ENCODE results near the gene FRAS1. TPM values are rescaled to one million over a fixed set of nuclear protein-coding genes. Genes with fewer than 3 reads are reported as not detected.

The FRAS1 gene
- total RNA-seq, 1 donor from 2014 or later: 13.7 TPM

DNA sequence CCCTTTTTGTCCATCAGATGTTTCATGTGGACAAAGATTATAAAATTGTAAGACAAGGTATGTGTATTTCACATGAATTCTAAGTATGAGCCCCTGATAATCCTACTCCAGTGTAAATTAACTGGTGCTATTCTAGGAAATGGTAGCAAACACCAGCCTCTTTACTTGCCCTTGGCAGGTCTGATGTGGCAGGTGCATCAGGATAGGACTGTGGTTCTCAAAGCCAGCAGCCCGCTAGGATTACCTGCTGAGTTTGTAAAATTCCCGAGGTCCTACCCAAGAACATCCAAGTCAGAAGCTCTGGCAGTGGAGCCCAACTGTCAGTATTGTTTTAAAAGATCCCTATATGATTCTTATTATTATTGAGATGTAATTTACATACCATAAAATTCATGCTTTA is 320.4 kb downstream of the FRAS1 start:
- TF ChIP-seq, protein P1, sequence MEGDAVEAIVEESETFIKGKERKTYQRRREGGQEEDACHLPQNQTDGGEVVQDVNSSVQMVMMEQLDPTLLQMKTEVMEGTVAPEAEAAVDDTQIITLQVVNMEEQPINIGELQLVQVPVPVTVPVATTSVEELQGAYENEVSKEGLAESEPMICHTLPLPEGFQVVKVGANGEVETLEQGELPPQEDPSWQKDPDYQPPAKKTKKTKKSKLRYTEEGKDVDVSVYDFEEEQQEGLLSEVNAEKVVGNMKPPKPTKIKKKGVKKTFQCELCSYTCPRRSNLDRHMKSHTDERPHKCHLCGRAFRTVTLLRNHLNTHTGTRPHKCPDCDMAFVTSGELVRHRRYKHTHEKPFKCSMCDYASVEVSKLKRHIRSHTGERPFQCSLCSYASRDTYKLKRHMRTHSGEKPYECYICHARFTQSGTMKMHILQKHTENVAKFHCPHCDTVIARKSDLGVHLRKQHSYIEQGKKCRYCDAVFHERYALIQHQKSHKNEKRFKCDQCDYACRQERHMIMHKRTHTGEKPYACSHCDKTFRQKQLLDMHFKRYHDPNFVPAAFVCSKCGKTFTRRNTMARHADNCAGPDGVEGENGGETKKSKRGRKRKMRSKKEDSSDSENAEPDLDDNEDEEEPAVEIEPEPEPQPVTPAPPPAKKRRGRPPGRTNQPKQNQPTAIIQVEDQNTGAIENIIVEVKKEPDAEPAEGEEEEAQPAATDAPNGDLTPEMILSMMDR (IDR thresholded peaks at IDR 0.05; ENCODE audit: insufficient read depth, low read length, severe bottlenecking): no peak
- no peak overlapping the region for H3K4me3 ChIP-seq (ENCODE audit: low read depth, low read length)
- no peaks in the 10 kb centered on the region for H3K36me3 ChIP-seq (ENCODE audit: control insufficient read depth, insufficient read depth, low read length)
- no peaks in the 10 kb centered on the region for H3K27me3 ChIP-seq (ENCODE audit: control insufficient read depth, insufficient read depth, low read length)
- DNase-seq (ENCODE audit: low read depth) (no peak), FAIRE-seq (no peak)

GRCh38 chr4:78379040-78379439 is 321.9 kb downstream of the FRAS1 start:
- no peak overlapping the region for H3K4me3 ChIP-seq (ENCODE audit: low read depth, low read length)
- FAIRE-seq: no peak
- TF ChIP-seq, protein P1 (IDR thresholded peaks at IDR 0.05; ENCODE audit: insufficient read depth, low read length, severe bottlenecking): no peak
- DNase-seq (ENCODE audit: low read depth): peak; percentile 68
- no peaks in the 10 kb centered on the region for H3K27me3 ChIP-seq (ENCODE audit: control insufficient read depth, insufficient read depth, low read length)
- H3K36me3 ChIP-seq (ENCODE audit: control insufficient read depth, insufficient read depth, low read length): no peaks in the 10 kb centered on the region

DNA sequence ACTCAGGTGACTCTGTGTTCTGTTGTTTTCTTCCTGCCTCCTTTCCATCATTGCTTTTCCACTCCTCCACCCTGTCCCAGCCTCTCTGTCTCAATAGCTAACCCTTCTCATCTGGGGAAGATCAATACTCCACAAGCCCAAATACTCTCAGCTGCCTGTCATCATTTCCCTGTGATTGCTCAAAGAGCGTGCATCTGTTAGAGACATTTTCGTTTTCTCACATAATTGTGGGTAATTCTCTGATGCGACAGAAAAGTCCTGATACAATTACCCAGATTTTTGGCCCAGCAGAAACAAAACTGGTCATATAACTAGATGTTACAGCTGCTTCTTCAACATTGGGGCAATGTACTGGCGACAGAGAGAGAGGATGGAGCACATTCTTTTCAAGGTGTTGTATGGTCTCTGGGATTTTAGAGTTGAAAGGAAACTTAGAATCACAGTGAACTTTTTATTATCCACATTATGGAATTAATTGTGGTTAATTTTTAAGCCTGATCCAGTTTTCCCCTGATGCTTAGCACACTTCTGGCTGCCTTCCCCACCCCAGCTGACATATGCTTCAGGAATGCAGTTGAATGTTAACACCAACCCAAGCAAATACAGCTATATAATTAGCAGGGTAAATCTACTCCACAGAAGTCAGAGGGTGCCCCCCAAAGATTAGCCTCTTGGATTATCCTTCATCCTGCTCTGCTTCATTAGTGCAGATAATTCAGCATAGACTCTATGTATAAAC is 323.0 kb downstream of the FRAS1 start:
- TF ChIP-seq, protein P1 (IDR thresholded peaks at IDR 0.05; ENCODE audit: insufficient read depth, low read length, severe bottlenecking): no peak
- no peaks in the 10 kb centered on the region for H3K27me3 ChIP-seq (ENCODE audit: control insufficient read depth, insufficient read depth, low read length)
- FAIRE-seq (no peak), DNase-seq (ENCODE audit: low read depth) (peak; percentile 52)
- no peak overlapping the region for H3K4me3 ChIP-seq (ENCODE audit: low read depth, low read length)
- no peaks in the 10 kb centered on the region for H3K36me3 ChIP-seq (ENCODE audit: control insufficient read depth, insufficient read depth, low read length)

DNA sequence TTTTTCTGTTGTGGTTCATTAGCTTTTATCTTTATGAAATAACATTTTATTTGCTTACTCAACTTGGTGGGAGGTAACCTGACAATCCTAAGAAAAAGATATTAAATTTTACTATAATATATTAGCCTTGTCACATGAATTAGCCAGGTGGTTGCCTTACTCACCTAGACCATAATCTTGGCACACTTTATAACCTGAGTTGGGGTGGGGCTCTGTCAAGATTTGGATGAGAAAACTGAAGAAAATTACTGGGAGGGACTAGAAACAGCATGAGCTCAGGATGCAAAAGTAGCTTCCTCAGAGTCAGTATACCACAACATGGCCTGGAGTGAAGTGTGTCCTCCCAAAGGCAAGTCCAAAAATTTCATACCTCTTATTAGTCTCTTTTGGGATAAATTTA is 329.6 kb downstream of the FRAS1 start:
- DNase-seq (ENCODE audit: low read depth): no peak
- Histone ChIP-seq H3K4me3 (ENCODE audit: low read depth, low read length) (no peak overlapping the region), H3K27me3 (ENCODE audit: control insufficient read depth, insufficient read depth, low read length) (no peaks in the 10 kb centered on the region), H3K36me3 (ENCODE audit: control insufficient read depth, insufficient read depth, low read length) (no peaks in the 10 kb centered on the region)
- FAIRE-seq: no peak
- TF ChIP-seq, protein P1 (IDR thresholded peaks at IDR 0.05; ENCODE audit: insufficient read depth, low read length, severe bottlenecking): no peak

GRCh38 chr4:78395642-78396041 is 338.5 kb downstream of the FRAS1 start:
- TF ChIP-seq, protein P1 (IDR thresholded peaks at IDR 0.05; ENCODE audit: insufficient read depth, low read length, severe bottlenecking): no peak
- no peak overlapping the region for H3K4me3 ChIP-seq (ENCODE audit: low read depth, low read length)
- H3K27me3 ChIP-seq (ENCODE audit: control insufficient read depth, insufficient read depth, low read length): no peaks in the 10 kb centered on the region
- FAIRE-seq (no peak), DNase-seq (ENCODE audit: low read depth) (no peak)
- no peaks in the 10 kb centered on the region for H3K36me3 ChIP-seq (ENCODE audit: control insufficient read depth, insufficient read depth, low read length)
